GM12878 (cell line): Measurements from ENCODE around the gene RNF11. TPM values are rescaled to one million over a fixed set of nuclear protein-coding genes. Genes with fewer than 3 reads are reported as not detected.

Experiments
- ATAC-seq: fragments of 200-7000 bp; cut with Tn5 transposase; 3 replicates; pipeline ENCODE4 v1.9.1; 2020; ENCODE audit warnings: mild to moderate bottlenecking, moderate library complexity
- BruUV-seq: library from RNA; stranded (reverse); fragments of 400-500 nt; replicated peaks from 2 replicates; lab custom pipeline; 2021; lab: Mats Ljungman, UMichigan
- CTCF ChIA-PET: fragments of 300-600 bp; sonication (Branson Sonifier 250); formaldehyde crosslinking; extraction: SDS; loops from one replicate; lab custom pipeline; 2021; ENCODE audit warnings: inconsistent platforms; lab: Yijun Ruan, JAX
- POLR2A ChIA-PET: fragments of 350-600 bp; formaldehyde crosslinking; extraction: SDS; loops from one replicate; lab custom pipeline; 2021; ENCODE audit warnings: inconsistent platforms; lab: Charles Lee
- RAD21 ChIA-PET: fragments of 300-600 bp; sonication (Branson Sonifier 250); formaldehyde crosslinking; loops from one replicate; lab custom pipeline; 2023; ENCODE audit warnings: antibody characterized with exemption; ENCODE audit not compliant: unreplicated experiment; lab: Charles Lee
- SMC1A ChIA-PET: fragments of 300-600 bp; sonication (Branson Sonifier 250); formaldehyde crosslinking; loops from one replicate; lab custom pipeline; 2023; ENCODE audit not compliant: unreplicated experiment, uncharacterized antibody; lab: Charles Lee
- DNase-seq: peaks from one replicate; pipeline ENCODE4 v3.0.0-alpha.2; 2011; ENCODE audit warnings: low read depth, low spot score
- FAIRE-seq: peaks from 3 replicates; lab custom pipeline; 2011; peaks lifted over from hg19 to GRCh38; lab: Jason Lieb, UNC
- H2AFZ ChIP-seq: 2 replicates; pipeline ENCODE4 v1.6.0; 2011; ENCODE audit warnings: low read depth, low read length, control low read depth; ENCODE audit not compliant: control insufficient read depth
- H3K27ac ChIP-seq: 2 replicates; pipeline ENCODE4 v1.5.1; 2011; ENCODE audit warnings: control low read depth; ENCODE audit not compliant: control insufficient read depth, insufficient read depth
- H3K27me3 ChIP-seq, 2 experiments: replicated peaks in 1 of 2; 2 replicates each; pipeline versions ENCODE4 v1.6.0 to v1.6.1; 2011; ENCODE audit warnings: low read length in 1 of 2; ENCODE audit not compliant: control insufficient read depth in 2 of 2, insufficient read depth in 2 of 2
- H3K36me3 ChIP-seq, 2 experiments: 2 replicates each; pipeline ENCODE4 v1.5.1; 2011; ENCODE audit warnings: low read length in 1 of 2; ENCODE audit not compliant: control insufficient read depth in 2 of 2, insufficient read depth in 2 of 2
- H3K4me1 ChIP-seq: 2 replicates; pipeline ENCODE4 v1.6.1; 2011; ENCODE audit warnings: mild to moderate bottlenecking, low read length, moderate library complexity, mixed read lengths; ENCODE audit not compliant: control insufficient read depth, insufficient read depth
- H3K4me2 ChIP-seq: 2 replicates; pipeline ENCODE4 v1.6.0; 2011; ENCODE audit warnings: control low read depth; ENCODE audit not compliant: control insufficient read depth, insufficient read depth
- H3K4me3 ChIP-seq: fragments of 200-600 bp; sonication (generic); 2 replicates; pipeline ENCODE4 v1.5.1; 2016
- H3K79me2 ChIP-seq: 2 replicates; pipeline ENCODE4 v1.6.0; 2011; ENCODE audit warnings: low read length; ENCODE audit not compliant: control insufficient read depth, insufficient read depth
- H3K9ac ChIP-seq: 2 replicates; pipeline ENCODE4 v1.8.0; 2011; ENCODE audit warnings: low read length, control low read depth, mixed read lengths; ENCODE audit not compliant: control insufficient read depth, insufficient read depth
- H3K9me3 ChIP-seq: replicated peaks from 3 replicates; pipeline ENCODE4 v1.5.1; 2011; ENCODE audit warnings: mild to moderate bottlenecking, low read length; ENCODE audit not compliant: control insufficient read depth, insufficient read depth
- H4K20me1 ChIP-seq: 2 replicates; pipeline ENCODE4 v1.6.0; 2011; ENCODE audit not compliant: control insufficient read depth, insufficient read depth
- BCL11A ChIP-seq: IDR thresholded peaks from 2 replicates; pipeline ENCODE4 v1.6.1; 2011; ENCODE audit warnings: low read depth, low read length
- CHD1 ChIP-seq: IDR thresholded peaks from 2 replicates; pipeline ENCODE4 v1.6.1; 2012; ENCODE audit warnings: low read depth, low read length, improper control_type of control experiment
- CUX1 ChIP-seq: IDR thresholded peaks from 2 replicates; pipeline ENCODE4 v1.6.1; 2012; ENCODE audit warnings: improper control_type of control experiment, low read depth, low read length; ENCODE audit not compliant: insufficient replicate concordance
- JUND ChIP-seq: IDR thresholded peaks from 2 replicates; pipeline ENCODE4 v1.6.1; 2012; ENCODE audit warnings: low read depth, mild to moderate bottlenecking, low read length, improper control_type of control experiment, moderate library complexity
- NFIC ChIP-seq: IDR thresholded peaks from 2 replicates; pipeline ENCODE4 v1.6.1; 2012; ENCODE audit warnings: low read depth, mild to moderate bottlenecking, inconsistent platforms, low read length, moderate library complexity
- NKRF ChIP-seq: fragments of 450-650 bp; conservative IDR thresholded peaks from 2 replicates; pipeline ENCODE4 v1.6.1; 2017; ENCODE audit warnings: mild to moderate bottlenecking, moderate library complexity
- RUNX3 ChIP-seq: IDR thresholded peaks from 2 replicates; pipeline ENCODE4 v1.6.1; 2012; ENCODE audit warnings: low read length, inconsistent platforms
- SMARCA5 ChIP-seq: fragments of 450-650 bp; IDR thresholded peaks from 2 replicates; pipeline ENCODE4 v1.6.1; 2017; ENCODE audit warnings: mild to moderate bottlenecking
- USF2 ChIP-seq: IDR thresholded peaks from 2 replicates; pipeline ENCODE4 v1.6.1; 2011; ENCODE audit warnings: low read depth, low read length, improper control_type of control experiment, borderline replicate concordance
- WGBS: methylation state at CpG from one replicate; pipeline ENCODE4 v1.1.6; 2016; ENCODE audit warnings: low lambda C conversion rate; ENCODE audit not compliant: insufficient replicate concordance, insufficient coverage; ENCODE audit errors: missing lambda C conversion rate; 5-methylcytosine and 5-hydroxymethylcytosine counted together
- in situ Hi-C: fragments of 300-500 bp; cut with MboI; formaldehyde crosslinking; loops from 9 replicates; pipeline ENCODE4 v1.14.3; 2018; ENCODE audit warnings: mixed read lengths
- intact Hi-C: fragments of 100-400 bp; cut with micrococcal nuclease; formaldehyde crosslinking; loops from one replicate; pipeline ENCODE4 v1.14.2; 2022; ENCODE audit not compliant: unreplicated experiment
- polyA plus RNA-seq, 11 experiments: library from polyadenylated mRNA; depleted of rRNA in 4 of 11; unstranded in 6 of 11; stranded (reverse) in 5 of 11; fragments of >200 nt; fragmentation: Nextera tagmentation in 4 of 11; fragmentation: Illumina TruSeq in 1 of 11; extraction: Ambion mirVana in 4 of 11; extraction: Trizol in 1 of 11; gene quantifications; 1 replicate in 1 of 11; 2 replicates in 10 of 11; pipeline versions ENCODE4 v1.2.1 to v1.2.3, GENCODE V29; 2011 to 2016; ENCODE audit warnings: inconsistent platforms in 2 of 11, missing spikeins in 2 of 11, low read depth in 1 of 11
- total RNA-seq, 4 experiments: library from RNA; depleted of rRNA in 3 of 4; stranded (reverse); fragments of >200 nt in 3 of 4; fragmentation: Illumina TruSeq in 1 of 4; extraction: Trizol in 1 of 4; gene quantifications; 2 replicates each; pipeline versions ENCODE4 v1.2.1 to v1.2.3, GENCODE V29; 2013 to 2021

Gene RNF11
- total and polyA plus RNA-seq, 10 of the 15 experiments (the other 5 are each of a cell fraction or from before 2014, with no cell fraction given), result 9.5 to 43.6 (median 32.3) TPM

GRCh38 chr1:51312718-51313117 is 76.6 kb downstream of the RNF11 start:
- 73% methylated on average over 4 of the region's 4 CpGs for WGBS
- intact Hi-C loops (no loop called here), in situ Hi-C loops (no loop called here)
- FAIRE-seq, result no peak
- ChIA-PET CTCF (interaction anchor here (1.0 to 1.8 kb wide), 4 partner anchors 16 to 253 kb away, joined by 3 to 6 read pairs (median 3); no protein-coding TSS in a partner anchor), SMC1A (interaction anchor here (1.0 kb wide), 1 partner anchor 93 kb away, joined by 4 read pairs; no protein-coding TSS in a partner anchor), POLR2A (no interaction called here), RAD21 (no interaction called here)
- Histone ChIP-seq H3K36me3 (no peaks in the 10 kb centered on the region), H3K27ac (no peak overlapping the region), H2AFZ (no peak overlapping the region), H3K27me3 (no peaks in the 10 kb centered on the region), H3K4me2 (no peak overlapping the region), H3K9ac (no peak overlapping the region), H4K20me1 (no peaks in the 10 kb centered on the region), H3K4me3 (no peak overlapping the region), H3K4me1 (0 out of 2 replicates have a peak, but pooled peaks cover 3% of the 10 kb centered on the region), H3K9me3 (no peaks in the 10 kb centered on the region), H3K79me2 (no peaks in the 10 kb centered on the region)
- no peak for DNase-seq
- BruUV-seq, result no TSS peak
- no peak for ATAC-seq
- TF ChIP-seq JUND, result no peak
- no peak for TF ChIP-seq CUX1
- TF ChIP-seq USF2, result no peak
- TF ChIP-seq RUNX3, result no peak
- TF ChIP-seq BCL11A, result no peak
- no peak for TF ChIP-seq CHD1
- TF ChIP-seq NKRF, result no peak
- TF ChIP-seq SMARCA5, result no peak
- no peak for TF ChIP-seq NFIC
